H9 (cell line): ENCODE measurements around the gene BANF1. TPM values are rescaled to one million over a fixed set of nuclear protein-coding genes. Genes with fewer than 3 reads are reported as not detected.

Source experiments
- DNase-seq: peaks from one replicate; pipeline ENCODE4 v3.0.0-alpha.2; 2017
- H2AFZ ChIP-seq: one replicate; pipeline ENCODE4 v1.6.1; 2013; ENCODE audit warnings: mild to moderate bottlenecking, low read length, control low read depth, moderate library complexity
- H2AK5ac ChIP-seq: 2 replicates; pipeline ENCODE4 v1.6.1; 2013; ENCODE audit warnings: low read length, control low read depth, mixed read lengths; ENCODE audit not compliant: insufficient read length
- H2BK120ac ChIP-seq: one replicate; pipeline ENCODE4 v1.6.1; 2013; ENCODE audit warnings: low read depth, mild to moderate bottlenecking, low read length, control low read depth, inconsistent platforms; ENCODE audit not compliant: poor library complexity, severe bottlenecking
- H2BK12ac ChIP-seq: 2 replicates; pipeline ENCODE4 v1.6.1; 2013; ENCODE audit warnings: low read length, control low read depth, mixed read lengths, low read depth; ENCODE audit not compliant: insufficient read length
- H2BK15ac ChIP-seq: 2 replicates; pipeline ENCODE4 v1.6.1; 2013; ENCODE audit warnings: low read depth, low read length, control low read depth
- H2BK20ac ChIP-seq: one replicate; pipeline ENCODE4 v1.6.1; 2013; ENCODE audit warnings: low read depth, mild to moderate bottlenecking, low read length, control low read depth, inconsistent platforms; ENCODE audit not compliant: poor library complexity, severe bottlenecking
- H2BK5ac ChIP-seq: 2 replicates; pipeline ENCODE4 v1.6.1; 2013; ENCODE audit warnings: low read length, control low read depth, mixed read lengths; ENCODE audit not compliant: insufficient read length
- H3K14ac ChIP-seq: 2 replicates; pipeline ENCODE4 v1.6.1; 2013; ENCODE audit warnings: low read length, control low read depth; ENCODE audit not compliant: insufficient read depth
- H3K18ac ChIP-seq: 2 replicates; pipeline ENCODE4 v1.6.1; 2013; ENCODE audit warnings: low read depth, mild to moderate bottlenecking, mixed read lengths, low read length, control low read depth; ENCODE audit not compliant: insufficient read length
- H3K23ac ChIP-seq: 2 replicates; pipeline ENCODE4 v1.6.1; 2013; ENCODE audit warnings: low read length, control low read depth, mixed read lengths, low read depth; ENCODE audit not compliant: insufficient read length
- H3K23me2 ChIP-seq: 2 replicates; pipeline ENCODE4 v1.6.1; 2013; ENCODE audit warnings: low read depth, mild to moderate bottlenecking, mixed read lengths, low read length, control low read depth; ENCODE audit not compliant: insufficient read length, poor library complexity, severe bottlenecking
- H3K27ac ChIP-seq: 2 replicates; pipeline ENCODE4 v1.5.1; 2013; ENCODE audit warnings: low read length, control low read depth, mixed read lengths, low read depth; ENCODE audit not compliant: insufficient read length
- H3K27me3 ChIP-seq: 2 replicates; pipeline ENCODE4 v1.6.1; 2013; ENCODE audit warnings: low read length, control low read depth, inconsistent platforms; ENCODE audit not compliant: insufficient read depth
- H3K4ac ChIP-seq: 2 replicates; pipeline ENCODE4 v1.6.1; 2013; ENCODE audit warnings: low read depth, mild to moderate bottlenecking, control low read depth, inconsistent platforms, low read length, moderate library complexity
- H3K4me1 ChIP-seq: 2 replicates; pipeline ENCODE4 v1.6.1; 2013; ENCODE audit warnings: low read length, control low read depth, inconsistent platforms; ENCODE audit not compliant: insufficient read depth
- H3K4me2 ChIP-seq: 2 replicates; pipeline ENCODE4 v1.6.1; 2013; ENCODE audit warnings: low read length, control low read depth, mixed read lengths; ENCODE audit not compliant: insufficient read length, insufficient read depth
- H3K56ac ChIP-seq: 2 replicates; pipeline ENCODE4 v1.6.1; 2013; ENCODE audit warnings: low read depth, mild to moderate bottlenecking, mixed read lengths, low read length, control low read depth; ENCODE audit not compliant: insufficient read length
- H3K79me1 ChIP-seq: 2 replicates; pipeline ENCODE4 v1.6.1; 2013; ENCODE audit warnings: low read depth, mild to moderate bottlenecking, moderate library complexity, low read length, control low read depth, inconsistent platforms; ENCODE audit not compliant: insufficient read depth, poor library complexity, severe bottlenecking
- H3K79me2 ChIP-seq: 2 replicates; pipeline ENCODE4 v1.6.1; 2013; ENCODE audit warnings: low read length, control low read depth, inconsistent platforms; ENCODE audit not compliant: insufficient read depth
- H3K9ac ChIP-seq: 2 replicates; pipeline ENCODE4 v1.6.1; 2013; ENCODE audit warnings: low read length, control low read depth, mixed read lengths; ENCODE audit not compliant: insufficient read length; ENCODE audit errors: extremely low read depth
- H3K9me3 ChIP-seq: one replicate; pipeline ENCODE4 v1.6.1; 2013; ENCODE audit warnings: low read depth, low read length, inconsistent platforms; ENCODE audit not compliant: control insufficient read depth
- H3T11ph ChIP-seq: one replicate; pipeline ENCODE4 v1.6.1; 2013; ENCODE audit warnings: mild to moderate bottlenecking, low read length, control low read depth, inconsistent platforms
- H4K20me1 ChIP-seq: one replicate; pipeline ENCODE4 v1.6.1; 2013; ENCODE audit not compliant: control insufficient read depth, insufficient read length, insufficient read depth
- H4K5ac ChIP-seq: 2 replicates; pipeline ENCODE4 v1.6.1; 2013; ENCODE audit warnings: low read depth, mild to moderate bottlenecking, mixed read lengths, low read length, control low read depth; ENCODE audit not compliant: insufficient read length
- H4K8ac ChIP-seq: replicated peaks from 2 replicates; pipeline ENCODE4 v1.6.1; 2013; ENCODE audit warnings: low read length, control low read depth, mixed read lengths, low read depth; ENCODE audit not compliant: insufficient read length
- H4K91ac ChIP-seq: 2 replicates; pipeline ENCODE4 v1.6.1; 2013; ENCODE audit warnings: low read depth, mild to moderate bottlenecking, moderate library complexity, mixed read lengths, low read length, control low read depth; ENCODE audit not compliant: insufficient read length
- H3K27ac Mint-ChIP-seq, 3 experiments: 2 replicates in 2 of 3; 3 replicates in 1 of 3; pipeline ENCODE4 v1.8.0; 2020 to 2021; ENCODE audit warnings: mixed read lengths in 3 of 3, mild to moderate bottlenecking in 1 of 3, moderate library complexity in 1 of 3
- H3K27me3 Mint-ChIP-seq: 2 replicates; pipeline ENCODE4 v1.8.0; 2021; ENCODE audit warnings: low read depth, mild to moderate bottlenecking, moderate library complexity, mixed read lengths
- H3K36me3 Mint-ChIP-seq, 3 experiments: 2 replicates in 2 of 3; 3 replicates in 1 of 3; pipeline ENCODE4 v1.8.0; 2020 to 2021; ENCODE audit warnings: low read depth in 3 of 3, mixed read lengths in 3 of 3; ENCODE audit not compliant: insufficient read depth in 1 of 3
- H3K4me1 Mint-ChIP-seq, 2 experiments: 2 replicates each; pipeline ENCODE4 v1.8.0; 2020; ENCODE audit warnings: mixed read lengths in 2 of 2
- H3K4me3 Mint-ChIP-seq, 2 experiments: 2 replicates in 1 of 2; 3 replicates in 1 of 2; pipeline ENCODE4 v1.8.0; 2020 to 2021; ENCODE audit warnings: mild to moderate bottlenecking in 2 of 2, mixed read lengths in 2 of 2, moderate library complexity in 1 of 2
- H3K9me3 Mint-ChIP-seq, 2 experiments: 2 replicates in 1 of 2; 3 replicates in 1 of 2; pipeline ENCODE4 v1.8.0; 2020; ENCODE audit warnings: mild to moderate bottlenecking in 2 of 2, mixed read lengths in 2 of 2, moderate library complexity in 1 of 2
- WGBS: extraction: QIAGEN DNeasy Blood & Tissue Kit; methylation state at CpG from one replicate; pipeline ENCODE4 v1.1.7; 2013; ENCODE audit warnings: missing lambda C conversion rate, low lambda C conversion rate, mixed read lengths; ENCODE audit not compliant: insufficient read length; ENCODE audit errors: extremely low coverage; 5-methylcytosine and 5-hydroxymethylcytosine counted together
- total RNA-seq: library from RNA; stranded (reverse); gene quantifications from 2 replicates; pipeline ENCODE4 v1.2.1, GENCODE V29; 2021
- TF ChIP-seq, protein P1 (sequence below): fragments of 200-600 bp; sonication (generic); conservative IDR thresholded peaks from 3 replicates; pipeline ENCODE4 v1.8.0; 2021; ENCODE audit warnings: antibody characterized with exemption, mild to moderate bottlenecking

BANF1 gene
- total RNA-seq, 1 experiment from 2014 or later = 346 TPM

DNA sequence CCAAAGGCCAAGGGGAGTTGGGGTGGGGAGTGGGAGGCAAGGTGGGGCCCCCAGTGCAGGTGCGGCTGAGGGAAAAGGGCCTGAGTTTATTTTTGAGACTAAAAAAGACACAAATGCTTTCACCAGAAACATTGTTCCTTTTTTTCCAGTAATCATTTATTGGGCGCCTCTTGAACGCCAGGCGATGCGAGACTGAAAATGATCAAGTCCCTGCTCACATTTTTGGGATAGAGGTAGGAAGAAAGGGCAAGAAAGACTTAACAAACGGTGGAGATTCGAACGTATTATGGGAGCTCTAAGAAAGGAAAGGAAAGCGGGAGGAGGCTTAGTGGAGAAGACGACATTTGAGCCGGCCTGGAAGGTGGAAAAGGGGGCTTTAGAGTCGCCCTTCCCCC, 49.1 kb downstream of the BANF1 start:
- Histone ChIP-seq H3K27me3 (no peaks in the 10 kb centered on the region), H3K23ac (no peak overlapping the region), H2BK12ac (no peak overlapping the region), H3K9ac (peak overlapping the region; percentile 40), H3K79me1 (peaks cover 9% of the 10 kb centered on the region), H3K18ac (no peak overlapping the region), H3K56ac (no peak overlapping the region), H3K14ac (no peak overlapping the region; the same call in 1 of the 2 replicates), H2AFZ (no peak overlapping the region), H2BK20ac (no peak overlapping the region), H3K4ac (no peak overlapping the region), H3K27ac (no peak overlapping the region), H4K5ac (no peak overlapping the region), H4K91ac (no peak overlapping the region), H4K20me1 (peaks cover 3% of the 10 kb centered on the region), H3K9me3 (no peaks in the 10 kb centered on the region), H3T11ph (no peak overlapping the region), H4K8ac (no peak overlapping the region), H3K4me2 (peak overlapping the region; percentile 44), H3K4me1 (peaks cover 6% of the 10 kb centered on the region; the same call in 1 of the 2 replicates), H2BK15ac (no peak overlapping the region), H2BK120ac (no peak overlapping the region), H3K79me2 (peaks cover 12% of the 10 kb centered on the region; the same call in 1 of the 2 replicates), H2BK5ac (no peak overlapping the region), H3K23me2 (peaks cover 15% of the 10 kb centered on the region), H2AK5ac (no peak overlapping the region)
- peak overlapping the region; percentile 95 to 99 for H3K4me3 Mint-ChIP-seq
- WGBS = no CpG with 5 or more reads among the region's 12 CpGs
- H3K9me3 Mint-ChIP-seq = no peaks in the 10 kb centered on the region
- TF ChIP-seq, protein P1, sequence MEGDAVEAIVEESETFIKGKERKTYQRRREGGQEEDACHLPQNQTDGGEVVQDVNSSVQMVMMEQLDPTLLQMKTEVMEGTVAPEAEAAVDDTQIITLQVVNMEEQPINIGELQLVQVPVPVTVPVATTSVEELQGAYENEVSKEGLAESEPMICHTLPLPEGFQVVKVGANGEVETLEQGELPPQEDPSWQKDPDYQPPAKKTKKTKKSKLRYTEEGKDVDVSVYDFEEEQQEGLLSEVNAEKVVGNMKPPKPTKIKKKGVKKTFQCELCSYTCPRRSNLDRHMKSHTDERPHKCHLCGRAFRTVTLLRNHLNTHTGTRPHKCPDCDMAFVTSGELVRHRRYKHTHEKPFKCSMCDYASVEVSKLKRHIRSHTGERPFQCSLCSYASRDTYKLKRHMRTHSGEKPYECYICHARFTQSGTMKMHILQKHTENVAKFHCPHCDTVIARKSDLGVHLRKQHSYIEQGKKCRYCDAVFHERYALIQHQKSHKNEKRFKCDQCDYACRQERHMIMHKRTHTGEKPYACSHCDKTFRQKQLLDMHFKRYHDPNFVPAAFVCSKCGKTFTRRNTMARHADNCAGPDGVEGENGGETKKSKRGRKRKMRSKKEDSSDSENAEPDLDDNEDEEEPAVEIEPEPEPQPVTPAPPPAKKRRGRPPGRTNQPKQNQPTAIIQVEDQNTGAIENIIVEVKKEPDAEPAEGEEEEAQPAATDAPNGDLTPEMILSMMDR = no peak
- H3K4me1 Mint-ChIP-seq = peaks cover 27 to 38% of the 10 kb centered on the region in 2 experiments
- peaks cover 22 to 36% (median 35%) of the 10 kb centered on the region in 3 experiments for H3K36me3 Mint-ChIP-seq
- DNase-seq = no peak
- peak overlapping the region; percentile 34 to 97 (median 93); a peak in 6 of 7 replicates for H3K27ac Mint-ChIP-seq
- no peaks in the 10 kb centered on the region; the same call in 1 of the 2 replicates for H3K27me3 Mint-ChIP-seq
